Neural progenitor cell (in vitro differentiated cells): Measurements from ENCODE around the gene EIF3I. TPM values are rescaled to one million over a fixed set of nuclear protein-coding genes. Genes with fewer than 3 reads are reported as not detected.

Experiments used
- DNase-seq: peaks from one replicate; pipeline ENCODE4 v3.0.0-alpha.2; 2016; ENCODE audit warnings: low spot score
- H2AFZ ChIP-seq: fragments of 200-600 bp; sonication (generic); replicated peaks from 2 replicates; pipeline ENCODE4 v1.6.1; 2016; ENCODE audit warnings: antibody characterized with exemption
- H3F3A ChIP-seq: fragments of 200-600 bp; sonication (generic); 2 replicates; pipeline ENCODE4 v1.6.1; 2016; ENCODE audit warnings: antibody characterized with exemption, low read depth
- H3K27ac ChIP-seq: fragments of 200-600 bp; sonication (generic); 2 replicates; pipeline ENCODE4 v1.5.1; 2016; ENCODE audit warnings: mild to moderate bottlenecking
- H3K27me3 ChIP-seq: fragments of 200-600 bp; sonication (generic); 2 replicates; pipeline ENCODE4 v1.6.1; 2016; ENCODE audit warnings: mild to moderate bottlenecking, moderate library complexity
- H3K36me3 ChIP-seq: fragments of 200-600 bp; sonication (generic); 2 replicates; pipeline ENCODE4 v1.5.1; 2016
- H3K4me1 ChIP-seq: fragments of 200-600 bp; sonication (generic); 2 replicates; pipeline ENCODE4 v1.6.1; 2016; ENCODE audit warnings: mixed run types
- H3K4me2 ChIP-seq: fragments of 200-600 bp; sonication (generic); 2 replicates; pipeline ENCODE4 v1.6.1; 2016
- H3K4me3 ChIP-seq: fragments of 200-600 bp; sonication (generic); 2 replicates; pipeline ENCODE4 v1.5.1; 2016
- H3K79me2 ChIP-seq: fragments of 200-600 bp; sonication (generic); 2 replicates; pipeline ENCODE4 v1.6.1; 2016; ENCODE audit warnings: low read depth
- H3K9ac ChIP-seq: fragments of 200-600 bp; sonication (generic); 2 replicates; pipeline ENCODE4 v1.6.1; 2016
- H3K9me3 ChIP-seq: fragments of 200-600 bp; sonication (generic); 2 replicates; pipeline ENCODE4 v1.5.1; 2016; ENCODE audit warnings: low read depth
- H4K20me1 ChIP-seq: fragments of 200-600 bp; sonication (generic); 2 replicates; pipeline ENCODE4 v1.6.1; 2016; ENCODE audit warnings: low read depth
- H3K27ac Mint-ChIP-seq: 3 replicates; pipeline ENCODE4 v1.8.0; 2021; ENCODE audit warnings: mixed read lengths
- H3K27me3 Mint-ChIP-seq: 2 replicates; pipeline ENCODE4 v1.8.0; 2022; ENCODE audit warnings: low read depth, mild to moderate bottlenecking, inconsistent platforms, moderate library complexity, mixed read lengths; ENCODE audit not compliant: insufficient read depth
- H3K36me3 Mint-ChIP-seq: 3 replicates; pipeline ENCODE4 v1.8.0; 2021; ENCODE audit warnings: mixed read lengths
- H3K4me1 Mint-ChIP-seq: 3 replicates; pipeline ENCODE4 v1.8.0; 2021; ENCODE audit warnings: mixed read lengths
- H3K4me3 Mint-ChIP-seq: 3 replicates; pipeline ENCODE4 v1.8.0; 2021; ENCODE audit warnings: mild to moderate bottlenecking, moderate library complexity, mixed read lengths
- H3K9me3 Mint-ChIP-seq: 3 replicates; pipeline ENCODE4 v1.8.0; 2020; ENCODE audit warnings: mixed read lengths
- CTCF ChIP-seq: fragments of 200-600 bp; sonication (generic); IDR thresholded peaks from 2 replicates; pipeline ENCODE4 v1.5.1; 2017; ENCODE audit warnings: antibody characterized with exemption, mild to moderate bottlenecking
- EZH2 ChIP-seq: fragments of 200-600 bp; sonication (generic); IDR thresholded peaks from 2 replicates; pipeline ENCODE4 v1.6.1; 2017; ENCODE audit warnings: antibody characterized with exemption, mild to moderate bottlenecking, moderate library complexity
- EZH2phosphoT487 ChIP-seq: fragments of 200-600 bp; sonication (generic); IDR thresholded peaks from 2 replicates; pipeline ENCODE4 v1.6.1; 2017; ENCODE audit warnings: antibody characterized with exemption
- total RNA-seq: library from RNA; depleted of rRNA; stranded (reverse); fragments of >200 nt; gene quantifications from 2 replicates; pipeline ENCODE4 v1.2.3, GENCODE V29; 2015; ENCODE audit warnings: low replicate concordance

Gene EIF3I
- total RNA-seq, 1 donor from 2014 or later = 204 TPM

DNA sequence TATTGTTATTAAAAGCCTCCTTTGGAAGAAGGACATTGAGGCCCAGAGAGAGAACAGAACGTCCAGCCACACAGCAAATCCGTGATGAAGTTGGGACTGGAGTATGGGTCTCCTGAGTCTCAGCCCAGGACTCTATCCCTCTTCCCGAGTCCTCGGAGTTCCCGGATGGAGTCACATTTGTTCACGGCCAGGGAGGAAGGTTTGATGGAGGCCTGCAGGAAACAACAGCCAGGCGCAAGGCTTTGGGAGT is 43.1 kb upstream of the EIF3I start:
- H3F3A ChIP-seq = peaks cover 38% of the 10 kb centered on the region
- no peak overlapping the region for H3K27ac ChIP-seq
- H3K4me1 ChIP-seq = peaks cover 16% of the 10 kb centered on the region
- peak overlapping the region; percentile 99 for H3K4me2 ChIP-seq
- H4K20me1 ChIP-seq = peaks cover 25% of the 10 kb centered on the region
- no peaks in the 10 kb centered on the region for H3K27me3 ChIP-seq
- no peaks in the 10 kb centered on the region for H3K9me3 Mint-ChIP-seq
- peaks cover 4% of the 10 kb centered on the region for H3K27me3 Mint-ChIP-seq
- H3K27ac Mint-ChIP-seq = peak overlapping the region; percentile 88
- peak overlapping the region; percentile 70 for H3K4me3 ChIP-seq
- peaks cover 41% of the 10 kb centered on the region for H3K79me2 ChIP-seq
- H3K4me3 Mint-ChIP-seq = peak overlapping the region; percentile 90
- H3K36me3 ChIP-seq = no peaks in the 10 kb centered on the region
- no peak for DNase-seq
- no peaks in the 10 kb centered on the region for H3K9me3 ChIP-seq
- peaks cover 21% of the 10 kb centered on the region for H3K4me1 Mint-ChIP-seq
- H3K36me3 Mint-ChIP-seq = peaks cover 18% of the 10 kb centered on the region
- H3K9ac ChIP-seq = no peak overlapping the region
- H2AFZ ChIP-seq = peak overlapping the region; percentile 92
- TF ChIP-seq EZH2phosphoT487 (no peak), CTCF (no peak), EZH2 (no peak)

DNA sequence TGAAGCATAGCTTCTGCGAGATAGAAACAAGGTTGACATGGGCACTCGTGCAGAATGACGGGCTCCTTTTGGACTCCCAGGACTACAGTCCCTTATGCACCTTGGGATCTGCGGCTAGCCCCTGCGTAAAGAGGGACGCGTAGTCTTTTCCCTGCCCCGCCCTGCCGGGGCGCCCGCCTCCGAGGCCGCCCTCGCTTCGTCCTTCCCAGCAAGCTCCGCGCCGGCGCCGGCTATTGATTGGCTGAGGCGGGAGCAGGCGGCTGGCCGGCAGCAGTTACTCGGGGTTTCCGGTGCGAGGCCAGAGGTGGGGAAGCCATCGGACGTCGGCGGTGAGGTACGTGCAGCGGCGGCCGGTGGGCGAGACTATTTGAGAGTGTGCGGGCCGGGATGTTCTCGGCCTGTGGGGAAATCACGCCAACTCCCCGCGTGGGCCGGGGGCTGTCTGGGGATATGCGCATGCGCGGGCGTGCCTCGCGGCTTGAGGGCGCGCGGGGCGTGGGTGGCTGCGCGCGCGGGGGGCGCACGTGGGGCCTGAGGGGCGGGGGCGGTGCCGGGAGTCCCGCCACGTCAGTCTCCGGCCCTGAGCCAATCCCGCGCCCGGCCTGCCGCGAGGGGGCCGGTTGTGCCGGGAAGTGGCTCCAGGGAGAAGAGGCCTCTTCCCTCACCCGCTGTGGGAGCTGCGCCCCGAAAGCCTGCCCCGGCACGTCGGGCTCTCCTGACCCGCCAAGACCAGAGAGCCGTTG is 42.6 kb upstream of the EIF3I start, which contains the start of gene TXLNA:
TXLNA (plus strand) TSS at position 233 of the 743 bp plus-strand sequence. CDS start 671 bp downstream, outside the sequence.
- Mint-ChIP-seq H3K36me3 (peaks cover 22% of the 10 kb centered on the region), H3K27me3 (peaks cover 2% of the 10 kb centered on the region), H3K27ac (peak within 1 kb of the TSS; percentile 98), H3K9me3 (no peaks in the 10 kb centered on the region), H3K4me3 (peak within 1 kb of the TSS; percentile 95), H3K4me1 (peaks cover 21% of the 10 kb centered on the region)
- TF ChIP-seq CTCF (peak; percentile 3), EZH2 (no peak), EZH2phosphoT487 (no peak)
- peak; percentile 94 for DNase-seq
- H2AFZ ChIP-seq = peak within 1 kb of the TSS; percentile 92
- peak within 1 kb of the TSS; percentile 76 for H3K27ac ChIP-seq
- peaks cover 30% of the 10 kb centered on the region for H4K20me1 ChIP-seq
- peaks cover 46% of the 10 kb centered on the region for H3K79me2 ChIP-seq
- H3K9me3 ChIP-seq = no peaks in the 10 kb centered on the region
- H3K4me2 ChIP-seq = peak within 1 kb of the TSS; percentile 99
- H3K9ac ChIP-seq = peak within 1 kb of the TSS; percentile 71
- H3K27me3 ChIP-seq = no peaks in the 10 kb centered on the region
- H3K4me1 ChIP-seq = peaks cover 16% of the 10 kb centered on the region
- H3F3A ChIP-seq = peaks cover 38% of the 10 kb centered on the region
- peak within 1 kb of the TSS; percentile 70 for H3K4me3 ChIP-seq
- H3K36me3 ChIP-seq = no peaks in the 10 kb centered on the region

DNA sequence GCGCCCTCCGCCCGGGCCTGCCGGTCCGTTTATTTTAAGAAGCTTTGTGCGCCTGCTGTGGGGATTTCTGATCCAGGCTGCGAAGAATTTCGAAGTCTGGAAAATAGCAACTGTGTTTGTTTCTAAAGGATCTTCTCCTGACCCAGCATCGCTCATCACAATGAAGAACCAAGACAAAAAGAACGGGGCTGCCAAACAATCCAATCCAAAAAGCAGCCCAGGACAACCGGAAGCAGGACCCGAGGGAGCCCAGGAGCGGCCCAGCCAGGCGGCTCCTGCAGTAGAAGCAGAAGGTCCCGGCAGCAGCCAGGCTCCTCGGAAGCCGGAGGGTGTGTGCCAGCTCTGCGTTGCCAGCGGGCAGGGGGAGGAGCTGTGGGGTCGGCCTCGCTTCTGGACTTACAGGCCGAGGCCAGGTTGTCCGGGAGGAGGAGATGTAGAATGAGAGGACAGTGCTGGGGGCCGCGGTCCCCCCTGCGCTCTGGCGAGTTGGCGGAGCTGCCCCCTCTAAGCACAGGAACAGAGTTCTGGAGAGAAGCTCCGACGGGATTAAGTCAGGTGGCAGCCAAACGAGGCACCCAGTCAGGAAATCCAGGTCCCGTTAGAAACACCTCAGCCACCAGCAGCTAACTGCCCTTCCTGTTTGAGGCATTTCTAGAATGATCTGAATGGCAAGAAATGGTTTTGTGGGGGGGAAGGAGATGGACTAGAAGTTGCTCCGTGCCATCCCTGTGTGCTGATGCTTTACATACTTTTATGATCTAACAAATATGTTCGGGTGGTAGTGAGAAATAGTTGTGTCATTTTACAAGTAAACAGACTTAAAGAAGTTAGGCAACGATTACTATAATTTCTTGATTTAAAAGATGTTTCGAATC is 41.8 kb upstream of the EIF3I start:
- Histone ChIP-seq H2AFZ (peak overlapping the region; percentile 22), H3K27me3 (no peaks in the 10 kb centered on the region), H3K4me2 (peak overlapping the region; percentile 99), H4K20me1 (peaks cover 36% of the 10 kb centered on the region), H3K4me3 (peak overlapping the region; percentile 70), H3K9ac (peak overlapping the region; percentile 71), H3K9me3 (no peaks in the 10 kb centered on the region), H3K27ac (peak overlapping the region; percentile 76), H3K4me1 (peaks cover 16% of the 10 kb centered on the region), H3F3A (peaks cover 38% of the 10 kb centered on the region), H3K79me2 (peaks cover 54% of the 10 kb centered on the region), H3K36me3 (no peaks in the 10 kb centered on the region)
- no peak for TF ChIP-seq EZH2
- TF ChIP-seq CTCF = no peak
- no peak for TF ChIP-seq EZH2phosphoT487
- H3K9me3 Mint-ChIP-seq = no peaks in the 10 kb centered on the region
- peaks cover 2% of the 10 kb centered on the region for H3K27me3 Mint-ChIP-seq
- H3K4me3 Mint-ChIP-seq = peak overlapping the region; percentile 95
- H3K27ac Mint-ChIP-seq = peak overlapping the region; percentile 98
- H3K36me3 Mint-ChIP-seq = peaks cover 27% of the 10 kb centered on the region
- H3K4me1 Mint-ChIP-seq = peaks cover 21% of the 10 kb centered on the region
- DNase-seq = peak; percentile 63
